NCI-H146 treated with DMSO at 0.1 percent for 48 hours (cell line): ENCODE measurements around the gene GCFC2.
"Not testable (repeated sequence)": the region's sequence is repeated elsewhere in the genome, so short reads cannot be mapped to it uniquely, and the experiment has no call there.

Experiments used
- DNase-seq: peaks from one replicate; lab custom pipeline; 2025; ENCODE audit not compliant: unreplicated experiment; lab: John Stamatoyannopoulos, UW

The GCFC2 gene

GRCh38 chr2:75710577-75711253 is at the start of gene GCFC2:
Gene GCFC2 (minus strand): TSS chr2:75710915. CDS start chr2:75710855, 60 bp downstream.
- DNase-seq = peak; percentile 57

GRCh38 chr2:75752828-75753227 is 42.1 kb upstream of the GCFC2 start:
- no peak for DNase-seq

GRCh38 chr2:75751824-75752468 is 41.2 kb upstream of the GCFC2 start:
- no peak for DNase-seq

- DNase-seq = no peak
Measured at GRCh38 chr2:75751360-75751759, 40.6 kb upstream of the GCFC2 start.

- DNase-seq = no peak
Measured at GRCh38 chr2:75737961-75738360, 27.2 kb upstream of the GCFC2 start.

GRCh38 chr2:75736276-75736675 is 25.6 kb upstream of the GCFC2 start:
- DNase-seq = no peak

GRCh38 chr2:75729861-75730260 is 19.1 kb upstream of the GCFC2 start:
- DNase-seq = no peak

- no peak for DNase-seq
Measured at GRCh38 chr2:75728614-75729419, 18.1 kb upstream of the GCFC2 start.

- DNase-seq = no peak
Measured at GRCh38 chr2:75722687-75723086, 12.0 kb upstream of the GCFC2 start.

- no peak for DNase-seq
Measured at GRCh38 chr2:75720525-75720924, 9.8 kb upstream of the GCFC2 start.

GRCh38 chr2:75719616-75720015 is 8.9 kb upstream of the GCFC2 start:
- DNase-seq = no peak

- DNase-seq = no peak
Measured at GRCh38 chr2:75716406-75716805, 5.7 kb upstream of the GCFC2 start.

- DNase-seq = not testable (repeated sequence)
Measured at GRCh38 chr2:75711590-75711989, 875 bp upstream of the GCFC2 start.

GRCh38 chr2:75710220-75710576 is 517 bp downstream of the GCFC2 start:
- DNase-seq = peak; percentile 46

GRCh38 chr2:75709297-75709696 is 1.4 kb downstream of the GCFC2 start:
- DNase-seq = no peak

GRCh38 chr2:75707901-75708300 is 2.8 kb downstream of the GCFC2 start:
- no peak for DNase-seq

GRCh38 chr2:75705921-75706320 is 4.8 kb downstream of the GCFC2 start:
- DNase-seq = no peak

- no peak for DNase-seq
Measured at GRCh38 chr2:75703589-75704287, 7.0 kb downstream of the GCFC2 start.

- DNase-seq = no peak
Measured at GRCh38 chr2:75702593-75702992, 8.1 kb downstream of the GCFC2 start.

GRCh38 chr2:75698918-75699317 is 11.8 kb downstream of the GCFC2 start:
- DNase-seq = no peak

GRCh38 chr2:75688196-75688595 is 22.5 kb downstream of the GCFC2 start:
- no peak for DNase-seq
